KMS-11 (cell line): ENCODE data around the gene DNLZ.

ENCODE experiments used
- H2AFZ ChIP-seq: fragments of 200-600 bp; sonication (generic); 2 replicates; pipeline ENCODE4 v1.6.1; 2016; ENCODE audit warnings: antibody characterized with exemption, mixed run types, low read depth
- H3K27ac ChIP-seq: fragments of 200-600 bp; sonication (generic); 2 replicates; pipeline ENCODE4 v1.6.1; 2016; ENCODE audit warnings: mild to moderate bottlenecking, mixed run types
- H3K27me3 ChIP-seq: fragments of 200-600 bp; sonication (generic); 2 replicates; pipeline ENCODE4 v1.6.1; 2017; ENCODE audit warnings: mild to moderate bottlenecking, low read depth, mixed run types, moderate library complexity; ENCODE audit not compliant: insufficient read depth
- H3K36me3 ChIP-seq: fragments of 200-600 bp; sonication (generic); 2 replicates; pipeline ENCODE4 v1.6.1; 2017; ENCODE audit warnings: mild to moderate bottlenecking, mixed run types; ENCODE audit not compliant: insufficient read depth
- H3K4me1 ChIP-seq: fragments of 200-600 bp; sonication (generic); 2 replicates; pipeline ENCODE4 v1.6.1; 2016; ENCODE audit warnings: mild to moderate bottlenecking, low read depth, mixed run types; ENCODE audit not compliant: poor library complexity, severe bottlenecking
- H3K4me2 ChIP-seq: fragments of 200-600 bp; sonication (generic); 2 replicates; pipeline ENCODE4 v1.7.0; 2016; ENCODE audit warnings: mild to moderate bottlenecking, mixed run types
- H3K4me3 ChIP-seq: fragments of 200-600 bp; sonication (generic); IDR thresholded peaks from 2 replicates; pipeline ENCODE4 v1.6.1; 2017; ENCODE audit warnings: low read depth, low read length, mixed read lengths; ENCODE audit not compliant: insufficient read depth
- H3K79me2 ChIP-seq: fragments of 200-600 bp; sonication (generic); 2 replicates; pipeline ENCODE4 v1.6.1; 2016; ENCODE audit warnings: low read depth, mixed run types; ENCODE audit not compliant: insufficient read depth
- H3K9ac ChIP-seq: fragments of 200-600 bp; sonication (generic); 2 replicates; pipeline ENCODE4 v1.6.1; 2016; ENCODE audit warnings: mild to moderate bottlenecking, mixed run types
- H4K20me1 ChIP-seq: fragments of 200-600 bp; sonication (generic); 2 replicates; pipeline ENCODE4 v1.6.1; 2016; ENCODE audit warnings: mild to moderate bottlenecking, mixed run types; ENCODE audit not compliant: insufficient read depth
- TF ChIP-seq, protein P1 (sequence below): fragments of 200-600 bp; sonication (generic); conservative IDR thresholded peaks from 2 replicates; pipeline ENCODE4 v1.6.1; 2017; ENCODE audit warnings: low read depth, mild to moderate bottlenecking, antibody characterized with exemption, low read length, moderate library complexity, mixed read lengths

Gene DNLZ

DNA sequence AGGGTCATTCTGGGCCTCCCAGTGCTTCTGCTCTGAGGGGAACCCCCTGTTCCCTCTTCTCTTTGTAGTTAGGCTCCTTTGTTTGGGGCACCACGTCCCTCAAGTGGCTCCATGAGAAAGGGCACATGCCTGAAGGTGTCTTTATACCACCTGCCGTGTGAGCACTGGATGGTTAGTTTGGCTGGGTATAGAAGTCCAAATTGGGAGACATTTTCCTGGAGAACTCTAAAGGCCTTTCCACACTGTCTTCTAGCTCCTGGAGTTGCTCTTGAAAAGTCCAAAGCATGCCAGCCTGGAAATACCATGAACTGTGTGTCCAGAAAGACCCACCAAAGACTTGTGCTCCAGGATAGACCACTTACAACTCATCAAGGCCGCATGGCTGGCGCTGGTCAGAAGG is 48.6 kb downstream of the DNLZ start:
- TF ChIP-seq, protein P1, sequence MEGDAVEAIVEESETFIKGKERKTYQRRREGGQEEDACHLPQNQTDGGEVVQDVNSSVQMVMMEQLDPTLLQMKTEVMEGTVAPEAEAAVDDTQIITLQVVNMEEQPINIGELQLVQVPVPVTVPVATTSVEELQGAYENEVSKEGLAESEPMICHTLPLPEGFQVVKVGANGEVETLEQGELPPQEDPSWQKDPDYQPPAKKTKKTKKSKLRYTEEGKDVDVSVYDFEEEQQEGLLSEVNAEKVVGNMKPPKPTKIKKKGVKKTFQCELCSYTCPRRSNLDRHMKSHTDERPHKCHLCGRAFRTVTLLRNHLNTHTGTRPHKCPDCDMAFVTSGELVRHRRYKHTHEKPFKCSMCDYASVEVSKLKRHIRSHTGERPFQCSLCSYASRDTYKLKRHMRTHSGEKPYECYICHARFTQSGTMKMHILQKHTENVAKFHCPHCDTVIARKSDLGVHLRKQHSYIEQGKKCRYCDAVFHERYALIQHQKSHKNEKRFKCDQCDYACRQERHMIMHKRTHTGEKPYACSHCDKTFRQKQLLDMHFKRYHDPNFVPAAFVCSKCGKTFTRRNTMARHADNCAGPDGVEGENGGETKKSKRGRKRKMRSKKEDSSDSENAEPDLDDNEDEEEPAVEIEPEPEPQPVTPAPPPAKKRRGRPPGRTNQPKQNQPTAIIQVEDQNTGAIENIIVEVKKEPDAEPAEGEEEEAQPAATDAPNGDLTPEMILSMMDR: no peak
- Histone ChIP-seq H2AFZ (no peak overlapping the region), H3K27me3 (peaks cover 90% of the 10 kb centered on the region), H3K4me1 (no peaks in the 10 kb centered on the region), H3K36me3 (no peaks in the 10 kb centered on the region), H3K4me3 (no peak overlapping the region), H3K27ac (no peak overlapping the region), H3K4me2 (no peak overlapping the region), H4K20me1 (no peaks in the 10 kb centered on the region), H3K9ac (no peak overlapping the region), H3K79me2 (no peaks in the 10 kb centered on the region)

DNA sequence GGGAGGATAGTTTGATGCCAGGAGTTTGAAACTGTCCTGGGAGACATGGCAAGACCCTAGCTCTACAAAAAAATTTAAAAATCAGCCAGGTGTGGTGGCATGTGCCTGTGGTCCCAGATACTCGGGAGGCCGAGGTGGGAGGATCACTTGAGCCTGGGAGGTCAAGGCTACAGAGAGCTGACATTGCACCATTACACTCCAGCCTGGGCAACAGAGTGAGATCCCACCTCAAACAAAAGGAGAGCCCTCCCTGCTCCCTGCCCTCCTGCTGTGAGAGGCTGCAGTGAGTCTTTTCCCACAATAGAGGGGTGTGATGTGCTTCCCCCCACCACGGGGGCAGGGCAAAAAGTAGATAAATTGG is 49.5 kb downstream of the DNLZ start:
- H4K20me1 ChIP-seq: no peaks in the 10 kb centered on the region
- H3K79me2 ChIP-seq: no peaks in the 10 kb centered on the region
- no peak overlapping the region for H3K4me2 ChIP-seq
- H3K27me3 ChIP-seq: peaks cover 83% of the 10 kb centered on the region
- TF ChIP-seq, protein P1: no peak
- H3K27ac ChIP-seq: no peak overlapping the region
- no peaks in the 10 kb centered on the region for H3K36me3 ChIP-seq
- no peak overlapping the region for H3K9ac ChIP-seq
- H2AFZ ChIP-seq: no peak overlapping the region
- no peaks in the 10 kb centered on the region for H3K4me1 ChIP-seq
- H3K4me3 ChIP-seq: no peak overlapping the region

DNA sequence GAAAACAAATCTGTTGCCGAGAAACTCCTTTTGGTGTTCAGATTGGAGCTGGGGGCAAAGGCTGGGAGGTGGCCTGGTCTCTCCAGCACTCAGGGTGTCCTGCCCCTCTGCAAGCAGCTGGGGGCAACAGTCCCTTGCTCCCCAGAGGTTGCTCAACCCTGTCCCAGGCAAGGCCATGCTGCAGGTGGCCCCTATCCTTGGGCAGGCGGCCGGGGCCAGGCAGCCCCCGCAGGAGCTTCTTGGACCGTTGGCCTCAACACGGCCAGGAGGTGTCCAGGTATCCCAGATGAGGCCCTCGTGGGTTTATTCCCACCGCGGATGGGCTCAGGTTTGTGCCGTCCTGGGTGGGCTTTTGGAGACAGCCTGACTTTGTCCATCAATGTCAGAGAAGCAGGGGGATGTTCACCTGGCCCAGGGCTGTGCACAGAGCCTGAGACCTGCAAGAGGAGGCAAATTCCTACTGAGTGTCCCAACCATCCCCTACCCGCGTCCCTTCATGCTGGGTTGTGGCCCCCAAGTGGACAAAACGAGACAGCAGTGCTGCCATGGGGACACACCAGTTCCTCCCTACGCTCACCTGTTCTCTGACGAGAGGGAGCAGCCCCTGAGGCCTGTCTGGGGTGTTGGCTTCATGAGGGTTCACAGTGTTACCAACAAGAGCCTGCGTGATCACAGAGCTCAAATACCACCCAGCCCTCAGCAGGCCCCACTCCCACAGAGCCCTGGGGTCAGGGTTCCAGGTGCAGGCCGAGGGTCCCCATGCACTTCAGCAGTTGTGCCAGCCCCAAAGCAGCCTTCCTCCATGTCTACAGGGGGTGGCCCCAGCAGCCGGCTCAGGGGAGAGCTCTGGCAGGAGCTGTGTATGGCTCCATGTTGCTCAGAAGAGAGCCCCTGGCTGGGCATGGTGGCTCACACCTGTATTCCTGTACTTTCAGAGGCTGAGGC is 50.2 kb downstream of the DNLZ start:
- no peaks in the 10 kb centered on the region for H3K36me3 ChIP-seq
- H3K4me3 ChIP-seq: no peak overlapping the region
- H3K79me2 ChIP-seq: no peaks in the 10 kb centered on the region
- no peak overlapping the region for H3K4me2 ChIP-seq
- H3K27ac ChIP-seq: no peak overlapping the region
- H4K20me1 ChIP-seq: no peaks in the 10 kb centered on the region
- TF ChIP-seq, protein P1: no peak
- H3K9ac ChIP-seq: no peak overlapping the region
- H3K27me3 ChIP-seq: peaks cover 78% of the 10 kb centered on the region
- H3K4me1 ChIP-seq: no peaks in the 10 kb centered on the region
- H2AFZ ChIP-seq: no peak overlapping the region

DNA sequence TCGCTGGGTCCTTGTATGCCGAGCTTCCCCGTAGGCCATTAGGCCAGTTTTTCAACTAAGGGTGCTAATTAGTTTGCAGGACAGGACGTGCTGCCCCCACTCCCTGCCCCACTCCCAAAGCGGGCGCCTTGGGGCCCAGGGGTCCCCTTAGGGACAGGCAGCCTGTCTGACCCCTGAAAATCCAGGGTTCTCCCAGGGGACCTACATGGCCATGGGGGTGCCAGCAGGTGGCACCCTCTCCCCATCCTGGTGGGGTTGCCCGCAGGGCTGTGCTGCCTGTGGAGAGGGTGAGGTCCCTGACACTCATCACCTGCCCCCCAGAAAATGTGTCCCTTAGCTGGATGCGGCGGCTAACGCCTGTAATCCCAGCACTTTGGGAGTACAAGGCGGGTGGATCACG is 51.1 kb downstream of the DNLZ start:
- H3K4me2 ChIP-seq: no peak overlapping the region
- no peak overlapping the region for H2AFZ ChIP-seq
- H4K20me1 ChIP-seq: no peaks in the 10 kb centered on the region
- H3K27ac ChIP-seq: no peak overlapping the region
- no peaks in the 10 kb centered on the region for H3K36me3 ChIP-seq
- H3K9ac ChIP-seq: no peak overlapping the region
- H3K27me3 ChIP-seq: peaks cover 69% of the 10 kb centered on the region
- H3K4me1 ChIP-seq: no peaks in the 10 kb centered on the region
- no peak overlapping the region for H3K4me3 ChIP-seq
- no peaks in the 10 kb centered on the region for H3K79me2 ChIP-seq
- TF ChIP-seq, protein P1: peak; percentile 58
